ENCODE results near the gene AMER3. TPM values are rescaled to one million over a fixed set of nuclear protein-coding genes. Genes with fewer than 3 reads are reported as not detected.

The AMER3 gene
- total RNA-seq, 2 experiments from 2014 or later, result not detected

GRCh38 chr2:130778781-130779180 is 23.4 kb downstream of the AMER3 start:
- TF ChIP-seq CTCF (IDR thresholded peaks at IDR 0.05), result no peak

GRCh38 chr2:130785466-130786055 is 30.2 kb downstream of the AMER3 start:
- ATAC-seq (ENCODE audit: poor library complexity) (no peak), DNase-seq (no peak)
- Histone ChIP-seq H3K4me3 (ENCODE audit: low read length) (no peak overlapping the region), H3K9me3 (ENCODE audit: control insufficient read depth in 1 of 2, insufficient read depth in 1 of 2, low read length in 2 of 2) (no peaks in the 10 kb centered on the region), H3K36me3 (ENCODE audit: insufficient read depth, low read length) (no peaks in the 10 kb centered on the region), H3K27ac (ENCODE audit: low read depth in 1 of 2, low read length in 2 of 2) (no peak overlapping the region), H3K27me3 (ENCODE audit: control insufficient read depth in 1 of 2, insufficient read depth in 2 of 2, low read length in 2 of 2) (peaks cover 0 to 2% of the 10 kb centered on the region in 2 experiments), H3K4me1 (ENCODE audit: insufficient read depth, low read length) (no peaks in the 10 kb centered on the region)
- TF ChIP-seq CTCF (IDR thresholded peaks at IDR 0.05), result no peak
- POLR2A ChIA-PET, result no interaction called here
- intact Hi-C loops (cut with DNase I, micrococcal nuclease), result no loop called here
- H3K27me3 Mint-ChIP-seq, result peaks cover 3% of the 10 kb centered on the region
- no peaks in the 10 kb centered on the region for H3K36me3 Mint-ChIP-seq (ENCODE audit: low read depth)
- H3K4me3 Mint-ChIP-seq, result no peak overlapping the region
- CTCF ChIA-PET, result no interaction called here
- peaks cover 2% of the 10 kb centered on the region for H3K9me3 Mint-ChIP-seq
- no peaks in the 10 kb centered on the region for H3K4me1 Mint-ChIP-seq (ENCODE audit: low read depth)
- H3K27ac Mint-ChIP-seq, result no peak overlapping the region

More at GRCh38 chr2:130778781-130779180, 23.4 kb downstream of the AMER3 start:
- Mint-ChIP-seq H3K36me3 (ENCODE audit: low read depth) (no peaks in the 10 kb centered on the region), H3K27ac (no peak overlapping the region), H3K4me1 (ENCODE audit: low read depth) (no peaks in the 10 kb centered on the region), H3K27me3 (peaks cover 30% of the 10 kb centered on the region), H3K4me3 (no peak overlapping the region), H3K9me3 (peaks cover 2% of the 10 kb centered on the region)
- no peaks in the 10 kb centered on the region for H3K9me3 ChIP-seq (ENCODE audit: control insufficient read depth in 1 of 2, insufficient read depth in 1 of 2, low read length in 2 of 2)
- no peak for DNase-seq
- POLR2A ChIA-PET, result no interaction called here
- no peaks in the 10 kb centered on the region for H3K36me3 ChIP-seq (ENCODE audit: insufficient read depth, low read length)
- H3K27me3 ChIP-seq (ENCODE audit: control insufficient read depth in 1 of 2, insufficient read depth in 2 of 2, low read length in 2 of 2), result peaks cover 0 to 5% of the 10 kb centered on the region in 2 experiments
- no peaks in the 10 kb centered on the region for H3K4me1 ChIP-seq (ENCODE audit: insufficient read depth, low read length)
- CTCF ChIA-PET, result no interaction called here
- no peak overlapping the region for H3K27ac ChIP-seq (ENCODE audit: low read depth in 1 of 2, low read length in 2 of 2)
- ATAC-seq (ENCODE audit: poor library complexity), result no peak
- no peak overlapping the region for H3K4me3 ChIP-seq (ENCODE audit: low read length)
- intact Hi-C loops (cut with DNase I, micrococcal nuclease), result no loop called here

DNA sequence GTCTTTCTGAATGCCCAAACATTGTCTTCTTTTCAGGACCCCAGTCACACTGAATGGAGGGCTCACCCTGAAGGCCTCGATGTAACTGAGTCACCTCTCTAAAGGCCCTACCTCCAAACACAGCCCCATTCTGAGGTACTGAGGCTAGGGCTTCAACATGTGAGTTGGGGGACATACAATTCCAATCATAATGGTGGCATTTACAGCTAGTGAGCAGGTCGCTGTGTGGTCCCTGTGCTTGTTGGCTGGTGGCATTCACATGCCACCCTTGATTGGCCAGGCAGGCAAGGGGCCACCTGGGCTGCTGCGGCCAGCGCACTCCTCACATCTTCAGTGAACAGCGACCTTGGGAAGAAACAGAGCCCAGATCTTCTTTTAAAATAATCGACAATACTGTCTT is 30.7 kb downstream of the AMER3 start:
- Histone ChIP-seq H3K4me3 (ENCODE audit: low read length) (no peak overlapping the region), H3K9me3 (ENCODE audit: control insufficient read depth in 1 of 2, insufficient read depth in 1 of 2, low read length in 2 of 2) (no peaks in the 10 kb centered on the region), H3K4me1 (ENCODE audit: insufficient read depth, low read length) (no peaks in the 10 kb centered on the region), H3K27ac (ENCODE audit: low read depth in 1 of 2, low read length in 2 of 2) (no peak overlapping the region), H3K27me3 (ENCODE audit: control insufficient read depth in 1 of 2, insufficient read depth in 2 of 2, low read length in 2 of 2) (peaks cover 0 to under 1% of the 10 kb centered on the region in 2 experiments), H3K36me3 (ENCODE audit: insufficient read depth, low read length) (no peaks in the 10 kb centered on the region)
- no peak for TF ChIP-seq CTCF (IDR thresholded peaks at IDR 0.05)
- CTCF ChIA-PET, result no interaction called here
- no peak overlapping the region for H3K27ac Mint-ChIP-seq
- intact Hi-C loops (cut with DNase I, micrococcal nuclease), result no loop called here
- no peak for ATAC-seq (ENCODE audit: poor library complexity)
- no peak for DNase-seq
- no peaks in the 10 kb centered on the region for H3K4me1 Mint-ChIP-seq (ENCODE audit: low read depth)
- no peak overlapping the region for H3K4me3 Mint-ChIP-seq
- POLR2A ChIA-PET, result no interaction called here
- peaks cover under 1% of the 10 kb centered on the region for H3K9me3 Mint-ChIP-seq
- H3K36me3 Mint-ChIP-seq (ENCODE audit: low read depth), result no peaks in the 10 kb centered on the region
- H3K27me3 Mint-ChIP-seq, result no peaks in the 10 kb centered on the region

Data from CD4-positive, alpha-beta T cell (primary cell).